ENCODE measurements around the gene MIER2.

DNA sequence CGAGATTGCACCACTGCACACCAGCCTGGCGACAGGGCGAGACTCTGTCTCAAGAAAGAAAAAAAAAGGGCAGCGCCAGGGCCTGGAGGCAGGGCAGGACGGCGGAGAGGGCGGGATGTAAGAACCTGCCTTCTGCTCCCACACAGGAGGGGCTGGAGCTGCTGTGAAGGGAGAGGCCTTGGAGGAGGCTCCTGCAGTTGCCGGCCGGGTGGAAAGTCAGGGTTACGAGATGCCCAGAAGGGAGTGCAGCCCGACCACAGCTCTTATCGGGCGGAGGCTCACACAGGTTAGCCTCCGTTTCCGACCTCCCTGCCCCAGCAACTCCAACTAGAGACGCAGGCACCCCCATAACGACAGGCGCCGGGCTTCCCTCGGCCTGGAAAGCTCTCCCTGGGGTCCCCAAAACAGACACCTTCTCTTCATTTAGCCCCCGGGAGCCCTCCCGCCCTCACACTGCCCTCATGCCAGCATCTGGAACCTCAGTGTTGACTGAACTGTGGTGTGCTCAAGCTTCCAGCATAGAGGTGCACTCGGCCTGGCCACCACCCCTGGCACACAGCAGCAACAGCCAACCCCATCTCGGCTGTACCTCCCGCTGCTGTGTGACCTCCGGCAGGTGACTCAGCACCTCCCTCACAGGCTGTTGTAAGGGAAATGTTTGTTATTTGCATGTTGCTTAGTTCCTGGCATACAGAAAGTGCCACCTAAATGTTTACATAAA, 54.8 kb downstream of the MIER2 start:
- TF ChIP-seq, protein P1, sequence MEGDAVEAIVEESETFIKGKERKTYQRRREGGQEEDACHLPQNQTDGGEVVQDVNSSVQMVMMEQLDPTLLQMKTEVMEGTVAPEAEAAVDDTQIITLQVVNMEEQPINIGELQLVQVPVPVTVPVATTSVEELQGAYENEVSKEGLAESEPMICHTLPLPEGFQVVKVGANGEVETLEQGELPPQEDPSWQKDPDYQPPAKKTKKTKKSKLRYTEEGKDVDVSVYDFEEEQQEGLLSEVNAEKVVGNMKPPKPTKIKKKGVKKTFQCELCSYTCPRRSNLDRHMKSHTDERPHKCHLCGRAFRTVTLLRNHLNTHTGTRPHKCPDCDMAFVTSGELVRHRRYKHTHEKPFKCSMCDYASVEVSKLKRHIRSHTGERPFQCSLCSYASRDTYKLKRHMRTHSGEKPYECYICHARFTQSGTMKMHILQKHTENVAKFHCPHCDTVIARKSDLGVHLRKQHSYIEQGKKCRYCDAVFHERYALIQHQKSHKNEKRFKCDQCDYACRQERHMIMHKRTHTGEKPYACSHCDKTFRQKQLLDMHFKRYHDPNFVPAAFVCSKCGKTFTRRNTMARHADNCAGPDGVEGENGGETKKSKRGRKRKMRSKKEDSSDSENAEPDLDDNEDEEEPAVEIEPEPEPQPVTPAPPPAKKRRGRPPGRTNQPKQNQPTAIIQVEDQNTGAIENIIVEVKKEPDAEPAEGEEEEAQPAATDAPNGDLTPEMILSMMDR (IDR thresholded peaks at IDR 0.05; ENCODE audit: low read length): no peak
- no peak for TF ChIP-seq EZH2 (IDR thresholded peaks at IDR 0.05; ENCODE audit: borderline replicate concordance, low read length)

All from OCI-LY1 (cell line).